Astrocyte (in vitro differentiated cells and primary cell): ENCODE data around the gene COL23A1.

ENCODE experiments used
- CTCF ChIP-seq: IDR thresholded peaks from 2 replicates; pipeline ENCODE4 v1.5.1; 2011; ENCODE audit warnings: low read depth, mild to moderate bottlenecking, inconsistent platforms, low read length, moderate library complexity; ENCODE audit not compliant: insufficient read depth
- EZH2 ChIP-seq: IDR thresholded peaks from 2 replicates; pipeline ENCODE4 v1.6.1; 2012; ENCODE audit warnings: mild to moderate bottlenecking, low read length, inconsistent platforms; ENCODE audit not compliant: insufficient read depth

GRCh38 chr5:178280631-178281030 is 309.6 kb downstream of the COL23A1 start:
- TF ChIP-seq CTCF: no peak
- TF ChIP-seq EZH2: no peak
